GM12878 (cell line): ENCODE results near the gene PPP6R1. TPM values are rescaled to one million over a fixed set of nuclear protein-coding genes. Genes with fewer than 3 reads are reported as not detected.

Source experiments
- ATAC-seq: fragments of 200-7000 bp; cut with Tn5 transposase; 3 replicates; pipeline ENCODE4 v1.9.1; 2020; ENCODE audit warnings: mild to moderate bottlenecking, moderate library complexity
- BruUV-seq: library from RNA; stranded (reverse); fragments of 400-500 nt; replicated peaks from 2 replicates; lab custom pipeline; 2021; lab: Mats Ljungman, UMichigan
- CTCF ChIA-PET: fragments of 300-600 bp; sonication (Branson Sonifier 250); formaldehyde crosslinking; extraction: SDS; loops from one replicate; lab custom pipeline; 2021; ENCODE audit warnings: inconsistent platforms; lab: Yijun Ruan, JAX
- POLR2A ChIA-PET: fragments of 350-600 bp; formaldehyde crosslinking; extraction: SDS; loops from one replicate; lab custom pipeline; 2021; ENCODE audit warnings: inconsistent platforms; lab: Charles Lee
- RAD21 ChIA-PET: fragments of 300-600 bp; sonication (Branson Sonifier 250); formaldehyde crosslinking; loops from one replicate; lab custom pipeline; 2023; ENCODE audit warnings: antibody characterized with exemption; ENCODE audit not compliant: unreplicated experiment; lab: Charles Lee
- SMC1A ChIA-PET: fragments of 300-600 bp; sonication (Branson Sonifier 250); formaldehyde crosslinking; loops from one replicate; lab custom pipeline; 2023; ENCODE audit not compliant: unreplicated experiment, uncharacterized antibody; lab: Charles Lee
- DNase-seq: peaks from one replicate; pipeline ENCODE4 v3.0.0-alpha.2; 2011; ENCODE audit warnings: low read depth, low spot score
- FAIRE-seq: peaks from 3 replicates; lab custom pipeline; 2011; peaks lifted over from hg19 to GRCh38; lab: Jason Lieb, UNC
- H2AFZ ChIP-seq: 2 replicates; pipeline ENCODE4 v1.6.0; 2011; ENCODE audit warnings: low read depth, low read length, control low read depth; ENCODE audit not compliant: control insufficient read depth
- H3K27ac ChIP-seq: 2 replicates; pipeline ENCODE4 v1.5.1; 2011; ENCODE audit warnings: control low read depth; ENCODE audit not compliant: control insufficient read depth, insufficient read depth
- H3K27me3 ChIP-seq, 2 experiments: replicated peaks in 1 of 2; 2 replicates each; pipeline versions ENCODE4 v1.6.0 to v1.6.1; 2011; ENCODE audit warnings: low read length in 1 of 2; ENCODE audit not compliant: control insufficient read depth in 2 of 2, insufficient read depth in 2 of 2
- H3K36me3 ChIP-seq, 2 experiments: 2 replicates each; pipeline ENCODE4 v1.5.1; 2011; ENCODE audit warnings: low read length in 1 of 2; ENCODE audit not compliant: control insufficient read depth in 2 of 2, insufficient read depth in 2 of 2
- H3K4me1 ChIP-seq: 2 replicates; pipeline ENCODE4 v1.6.1; 2011; ENCODE audit warnings: mild to moderate bottlenecking, low read length, moderate library complexity, mixed read lengths; ENCODE audit not compliant: control insufficient read depth, insufficient read depth
- H3K4me2 ChIP-seq: 2 replicates; pipeline ENCODE4 v1.6.0; 2011; ENCODE audit warnings: control low read depth; ENCODE audit not compliant: control insufficient read depth, insufficient read depth
- H3K4me3 ChIP-seq: fragments of 200-600 bp; sonication (generic); 2 replicates; pipeline ENCODE4 v1.5.1; 2016
- H3K79me2 ChIP-seq: 2 replicates; pipeline ENCODE4 v1.6.0; 2011; ENCODE audit warnings: low read length; ENCODE audit not compliant: control insufficient read depth, insufficient read depth
- H3K9ac ChIP-seq: 2 replicates; pipeline ENCODE4 v1.8.0; 2011; ENCODE audit warnings: low read length, control low read depth, mixed read lengths; ENCODE audit not compliant: control insufficient read depth, insufficient read depth
- H3K9me3 ChIP-seq: replicated peaks from 3 replicates; pipeline ENCODE4 v1.5.1; 2011; ENCODE audit warnings: mild to moderate bottlenecking, low read length; ENCODE audit not compliant: control insufficient read depth, insufficient read depth
- H4K20me1 ChIP-seq: 2 replicates; pipeline ENCODE4 v1.6.0; 2011; ENCODE audit not compliant: control insufficient read depth, insufficient read depth
- BCL3 ChIP-seq: IDR thresholded peaks from 2 replicates; pipeline ENCODE4 v1.6.1; 2011; ENCODE audit warnings: borderline replicate concordance, low read depth, mild to moderate bottlenecking, moderate library complexity, low read length; ENCODE audit not compliant: insufficient read depth, poor library complexity, severe bottlenecking
- EGR1 ChIP-seq, 2 experiments: IDR thresholded peaks; 1 replicate in 1 of 2; 2 replicates in 1 of 2; pipeline ENCODE4 v1.6.1; 2011 to 2012; ENCODE audit warnings: low read depth in 2 of 2, low read length in 2 of 2, borderline replicate concordance in 1 of 2, mild to moderate bottlenecking in 1 of 2, moderate library complexity in 1 of 2
- MLLT1 ChIP-seq: fragments of 450-650 bp; IDR thresholded peaks from 2 replicates; pipeline ENCODE4 v1.6.1; 2016; ENCODE audit warnings: mild to moderate bottlenecking
- POLR2AphosphoS5 ChIP-seq: IDR thresholded peaks from 2 replicates; pipeline ENCODE4 v1.6.1; 2011; ENCODE audit warnings: mild to moderate bottlenecking, low read length, inconsistent platforms
- SPI1 ChIP-seq: IDR thresholded peaks from 2 replicates; pipeline ENCODE4 v1.6.1; 2011; ENCODE audit warnings: low read depth, mild to moderate bottlenecking, low read length, moderate library complexity, borderline replicate concordance; ENCODE audit not compliant: insufficient read depth
- WGBS: methylation state at CpG from one replicate; pipeline ENCODE4 v1.1.6; 2016; ENCODE audit warnings: low lambda C conversion rate; ENCODE audit not compliant: insufficient replicate concordance, insufficient coverage; ENCODE audit errors: missing lambda C conversion rate; 5-methylcytosine and 5-hydroxymethylcytosine counted together
- in situ Hi-C: fragments of 300-500 bp; cut with MboI; formaldehyde crosslinking; loops from 9 replicates; pipeline ENCODE4 v1.14.3; 2018; ENCODE audit warnings: mixed read lengths
- intact Hi-C: fragments of 100-400 bp; cut with micrococcal nuclease; formaldehyde crosslinking; loops from one replicate; pipeline ENCODE4 v1.14.2; 2022; ENCODE audit not compliant: unreplicated experiment
- polyA plus RNA-seq, 11 experiments: library from polyadenylated mRNA; depleted of rRNA in 4 of 11; unstranded in 6 of 11; stranded (reverse) in 5 of 11; fragments of >200 nt; fragmentation: Nextera tagmentation in 4 of 11; fragmentation: Illumina TruSeq in 1 of 11; extraction: Ambion mirVana in 4 of 11; extraction: Trizol in 1 of 11; gene quantifications; 1 replicate in 1 of 11; 2 replicates in 10 of 11; pipeline versions ENCODE4 v1.2.1 to v1.2.3, GENCODE V29; 2011 to 2016; ENCODE audit warnings: inconsistent platforms in 2 of 11, missing spikeins in 2 of 11, low read depth in 1 of 11
- total RNA-seq, 4 experiments: library from RNA; depleted of rRNA in 3 of 4; stranded (reverse); fragments of >200 nt in 3 of 4; fragmentation: Illumina TruSeq in 1 of 4; extraction: Trizol in 1 of 4; gene quantifications; 2 replicates each; pipeline versions ENCODE4 v1.2.1 to v1.2.3, GENCODE V29; 2013 to 2021

PPP6R1 gene
- total and polyA plus RNA-seq, 10 of the 15 experiments (the other 5 are each of a cell fraction or from before 2014, with no cell fraction given): 0.80 to 173 (median 63.7) TPM

GRCh38 chr19:55248166-55248675, 10.6 kb downstream of the PPP6R1 start:
- Histone ChIP-seq H2AFZ (no peak overlapping the region), H3K9ac (no peak overlapping the region), H3K79me2 (peaks cover 54% of the 10 kb centered on the region), H3K27ac (no peak overlapping the region), H4K20me1 (peaks cover 3% of the 10 kb centered on the region; the same call in 1 of the 2 replicates), H3K9me3 (no peaks in the 10 kb centered on the region), H3K4me1 (peaks cover 20% of the 10 kb centered on the region), H3K4me2 (no peak overlapping the region), H3K4me3 (no peak overlapping the region), H3K27me3 (no peaks in the 10 kb centered on the region), H3K36me3 (peaks cover 19 to 52% of the 10 kb centered on the region in 2 experiments)
- CTCF ChIA-PET: interaction anchor here (1.0 kb wide), 1 partner anchor 43 kb away, joined by 3 read pairs; no protein-coding TSS in a partner anchor
- DNase-seq (no peak), FAIRE-seq (no peak), ATAC-seq (no peak)
- SMC1A ChIA-PET: interaction anchor here (1.0 kb wide), 1 partner anchor 11 kb away, joined by 3 read pairs; no protein-coding TSS in a partner anchor
- RAD21 ChIA-PET: no interaction called here
- 0 out of 2 replicates have a peak, but pooled peaks have one; percentile 23 for TF ChIP-seq POLR2AphosphoS5
- no peak for TF ChIP-seq BCL3
- WGBS: 91% methylated on average over 10 of the region's 10 CpGs
- in situ Hi-C loops: no loop called here
- BruUV-seq: no TSS peak
- POLR2A ChIA-PET: interaction anchor here (1.7 kb wide), 1 partner anchor 136 kb away, joined by 3 read pairs; the partner anchor contains the start of gene TMEM238
- intact Hi-C loops: no loop called here

GRCh38 chr19:55247621-55248099, 11.2 kb downstream of the PPP6R1 start:
- CTCF ChIA-PET: interaction anchor here (1.0 kb wide), 1 partner anchor 44 kb away, joined by 3 read pairs; no protein-coding TSS in a partner anchor
- RAD21 ChIA-PET: no interaction called here
- peaks cover 49% of the 10 kb centered on the region for H3K79me2 ChIP-seq
- no peak overlapping the region for H3K4me2 ChIP-seq
- TF ChIP-seq SPI1 (0 out of 2 replicates have a peak, but pooled peaks have one; percentile 4), EGR1 (IDR thresholded peaks at IDR 0.05; ENCODE audit: borderline replicate concordance in 1 of 2, low read depth in 2 of 2, low read length in 2 of 2) (0 out of 3 replicates have a peak, but pooled peaks of 1 of the 2 experiments have one; percentile 10), MLLT1 (no peak)
- H3K9ac ChIP-seq: no peak overlapping the region
- H3K27ac ChIP-seq: no peak overlapping the region
- SMC1A ChIA-PET: interaction anchor here (1.0 kb wide), 1 partner anchor 12 kb away, joined by 3 read pairs; no protein-coding TSS in a partner anchor
- H3K4me3 ChIP-seq: no peak overlapping the region
- peaks cover 21 to 52% of the 10 kb centered on the region in 2 experiments for H3K36me3 ChIP-seq
- peaks cover 15% of the 10 kb centered on the region for H3K4me1 ChIP-seq
- in situ Hi-C loops (no loop called here), intact Hi-C loops (no loop called here)
- DNase-seq (no peak), ATAC-seq (no peak), FAIRE-seq (no peak)
- POLR2A ChIA-PET: no interaction called here
- peaks cover 3% of the 10 kb centered on the region; the same call in 1 of the 2 replicates for H4K20me1 ChIP-seq
- H3K27me3 ChIP-seq: no peaks in the 10 kb centered on the region
- no peaks in the 10 kb centered on the region for H3K9me3 ChIP-seq
- WGBS: 40% methylated on average over 10 of the region's 10 CpGs
- H2AFZ ChIP-seq: no peak overlapping the region
- no TSS peak for BruUV-seq
